Cerebellar cortex (tissue), 1 donor: Measurements from ENCODE around the gene TUBGCP5.
"Not testable (repeated sequence)": the region's sequence is repeated elsewhere in the genome, so short reads cannot be mapped to it uniquely, and the experiment has no call there.

Source experiments
- DNase-seq: peaks from one replicate; pipeline ENCODE4 v3.0.0-alpha.2; 2015; ENCODE audit warnings: low spot score

The TUBGCP5 gene

DNA sequence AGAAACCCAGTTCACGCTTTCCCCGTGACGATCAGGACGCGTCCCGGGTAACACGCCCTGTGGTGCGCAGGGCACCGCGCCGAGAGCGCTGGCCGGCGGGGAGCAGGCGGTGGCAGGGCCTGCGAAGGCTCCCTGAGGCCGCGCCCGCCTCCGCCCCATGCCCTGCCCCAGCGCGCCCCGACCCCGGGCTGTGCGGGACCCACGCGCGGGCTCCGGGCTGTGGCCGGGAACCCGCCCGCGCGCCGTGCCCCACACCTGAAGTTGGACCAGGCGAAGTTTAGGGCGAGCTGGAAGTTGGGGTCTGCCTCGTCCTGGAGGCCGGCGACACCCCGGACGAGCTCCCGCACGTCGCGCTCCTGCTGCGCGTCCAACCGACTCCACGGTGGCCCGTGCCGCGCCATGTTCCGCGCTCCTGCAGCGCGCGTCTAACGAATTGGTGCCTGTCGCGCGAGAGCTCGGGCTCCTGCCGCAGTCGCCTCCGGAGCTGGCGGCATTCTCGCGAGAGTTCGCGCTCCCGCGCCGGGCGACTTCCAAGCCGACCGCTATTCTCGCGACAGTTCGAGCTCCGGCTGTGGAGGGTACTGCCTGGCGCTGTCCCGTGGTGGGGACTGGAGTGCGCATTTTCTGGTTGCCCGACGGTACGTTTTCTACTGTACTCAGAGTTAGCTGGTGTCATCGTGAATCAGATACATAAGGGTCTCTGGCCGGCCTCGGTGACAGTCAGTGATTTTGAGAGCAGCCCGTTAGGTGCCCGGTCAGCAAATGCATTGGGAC, at the start of gene TUBGCP5:
Gene TUBGCP5 (minus strand): TSS at position 427 of the 774 bp plus-strand sequence. CDS start 26 bp downstream, at position 401.
- peak; percentile 94 for DNase-seq

DNA sequence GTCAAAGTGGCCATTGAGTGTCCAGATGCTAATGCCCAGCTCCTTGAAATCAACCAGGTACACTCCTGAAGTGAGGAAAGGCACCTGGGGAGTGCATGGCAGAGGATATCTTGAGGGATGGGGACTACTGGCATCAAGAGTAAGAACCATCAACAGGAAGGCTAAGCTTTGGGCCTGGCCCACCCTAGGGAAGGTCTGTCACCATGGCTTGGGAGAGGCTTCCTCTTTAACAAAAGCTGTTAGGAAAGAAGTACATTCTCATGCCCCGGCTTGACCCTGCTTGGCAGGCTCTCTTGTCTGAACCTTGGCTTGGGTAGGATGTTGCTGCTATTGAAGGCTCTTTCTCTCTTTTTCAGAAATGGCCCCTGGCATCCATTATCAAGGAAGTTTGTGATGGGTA, 43.7 kb upstream of the TUBGCP5 start:
- DNase-seq = no peak

- DNase-seq = not testable (repeated sequence)
Measured at GRCh38 chr15:23081996-23082737, 42.8 kb upstream of the TUBGCP5 start.

DNA sequence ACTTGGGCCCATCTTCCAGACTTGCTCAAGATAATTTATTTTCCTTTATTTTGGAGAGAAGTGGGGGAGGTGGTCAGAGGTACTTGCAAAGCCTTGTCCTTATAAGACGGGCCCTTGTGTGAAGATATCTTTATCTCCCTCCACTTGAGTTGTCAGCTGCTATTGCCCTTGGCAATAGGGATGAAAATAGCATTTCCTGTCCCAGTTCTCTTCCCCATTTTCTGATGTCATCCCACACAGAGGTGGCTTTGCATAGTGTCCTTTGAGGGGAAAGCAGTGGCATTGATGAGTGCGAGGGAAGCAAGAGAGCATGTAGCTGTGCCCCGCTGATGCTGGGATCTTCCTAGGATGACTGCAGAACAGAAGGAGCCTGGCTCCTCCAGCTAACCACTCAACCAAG, 41.9 kb upstream of the TUBGCP5 start:
- no peak for DNase-seq

DNA sequence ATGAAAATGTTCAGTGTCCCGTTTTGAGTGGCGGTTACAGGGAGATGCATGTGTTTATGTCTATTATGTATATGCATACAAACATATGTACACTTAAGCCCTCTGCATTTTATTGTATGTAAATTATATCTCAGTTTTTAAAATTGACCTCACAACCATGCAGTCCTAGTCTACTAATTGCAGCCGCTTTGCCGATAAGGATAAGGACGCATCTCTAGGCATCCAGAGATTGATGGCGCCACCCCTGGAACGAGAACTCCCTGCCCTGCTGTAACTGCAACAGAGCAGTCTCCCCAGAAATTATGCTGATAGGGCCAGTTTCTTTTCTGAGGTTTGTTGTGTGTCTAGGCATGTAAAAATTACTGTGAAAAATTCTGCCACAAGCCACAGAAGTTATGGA, 40.4 kb upstream of the TUBGCP5 start:
- no peak for DNase-seq

DNA sequence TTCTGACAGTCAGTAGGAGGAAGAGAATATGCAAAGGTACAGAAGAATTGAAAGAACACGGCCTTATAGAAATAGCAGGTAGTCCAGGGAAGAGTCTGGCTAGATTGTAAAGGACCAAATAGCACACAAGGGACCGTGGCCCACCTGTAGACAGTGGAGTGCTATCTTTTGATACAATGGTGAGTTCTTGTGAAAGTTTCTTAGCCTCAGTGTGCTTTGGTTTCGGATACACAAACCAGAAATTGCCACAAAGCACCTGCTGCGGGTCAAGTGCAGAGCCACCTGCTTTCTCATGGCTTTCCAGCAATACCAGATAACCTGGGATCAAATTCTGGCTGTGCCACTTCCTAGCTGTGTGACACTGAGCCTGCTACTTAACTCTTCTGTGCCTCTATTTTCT, 36.6 kb upstream of the TUBGCP5 start:
- no peak for DNase-seq

- no peak for DNase-seq
Measured at GRCh38 chr15:23074684-23075083, 35.3 kb upstream of the TUBGCP5 start.

DNA sequence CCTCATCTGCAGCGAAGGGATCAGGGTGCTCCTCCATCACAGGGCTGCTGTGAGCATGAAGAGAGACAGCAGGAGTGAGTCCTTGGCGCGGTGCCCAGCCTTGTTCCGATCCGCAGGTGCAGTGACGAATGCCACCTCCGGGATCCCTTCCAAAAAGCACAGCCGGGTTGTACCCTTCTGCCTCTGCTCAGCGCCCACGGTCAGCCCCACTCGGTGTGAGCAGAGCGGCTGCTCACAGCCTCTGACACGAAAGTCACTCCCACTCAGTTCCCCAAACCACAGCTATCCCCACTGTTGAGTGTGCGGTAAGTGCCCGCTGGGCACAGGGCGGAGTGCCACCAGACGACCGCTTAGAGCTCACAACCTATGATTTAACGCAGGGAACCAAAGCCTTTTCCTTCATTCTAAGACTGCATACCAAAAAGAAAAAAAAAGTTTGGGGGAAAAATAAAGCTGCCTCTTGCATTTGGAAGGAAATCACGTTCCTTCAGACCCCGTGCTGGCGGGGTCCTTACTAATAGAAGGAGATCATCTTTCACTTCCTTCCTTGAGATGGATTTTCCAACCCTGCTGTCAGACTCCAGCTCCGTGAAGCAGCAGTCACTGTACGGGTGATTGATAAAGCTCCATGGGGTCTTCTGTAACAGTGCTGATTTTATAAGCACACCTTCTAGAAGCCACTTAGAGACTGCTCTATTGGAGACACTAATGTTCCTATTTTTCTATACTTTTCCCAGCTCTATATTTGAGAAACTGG, 34.7 kb upstream of the TUBGCP5 start:
- DNase-seq = peak; percentile 67

DNA sequence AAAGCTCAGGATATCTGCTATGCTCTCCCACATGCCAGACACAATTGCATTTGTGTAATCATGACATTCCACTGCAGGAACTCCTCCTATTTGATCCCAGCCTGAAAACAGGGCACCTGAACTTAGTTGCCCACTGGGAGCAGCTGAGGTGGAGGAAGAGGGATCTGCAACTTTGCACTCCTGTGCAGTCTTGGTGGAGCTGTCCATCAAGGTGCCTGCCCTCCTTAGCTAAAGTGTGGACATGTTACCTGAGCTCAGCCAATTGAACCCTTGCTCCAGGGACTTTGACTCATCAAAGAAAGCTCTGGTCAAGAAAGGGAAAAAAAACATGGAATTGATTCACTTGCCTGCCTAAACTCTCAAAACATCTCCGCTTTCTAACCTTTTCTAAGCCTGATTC, 33.3 kb upstream of the TUBGCP5 start:
- no peak for DNase-seq

DNA sequence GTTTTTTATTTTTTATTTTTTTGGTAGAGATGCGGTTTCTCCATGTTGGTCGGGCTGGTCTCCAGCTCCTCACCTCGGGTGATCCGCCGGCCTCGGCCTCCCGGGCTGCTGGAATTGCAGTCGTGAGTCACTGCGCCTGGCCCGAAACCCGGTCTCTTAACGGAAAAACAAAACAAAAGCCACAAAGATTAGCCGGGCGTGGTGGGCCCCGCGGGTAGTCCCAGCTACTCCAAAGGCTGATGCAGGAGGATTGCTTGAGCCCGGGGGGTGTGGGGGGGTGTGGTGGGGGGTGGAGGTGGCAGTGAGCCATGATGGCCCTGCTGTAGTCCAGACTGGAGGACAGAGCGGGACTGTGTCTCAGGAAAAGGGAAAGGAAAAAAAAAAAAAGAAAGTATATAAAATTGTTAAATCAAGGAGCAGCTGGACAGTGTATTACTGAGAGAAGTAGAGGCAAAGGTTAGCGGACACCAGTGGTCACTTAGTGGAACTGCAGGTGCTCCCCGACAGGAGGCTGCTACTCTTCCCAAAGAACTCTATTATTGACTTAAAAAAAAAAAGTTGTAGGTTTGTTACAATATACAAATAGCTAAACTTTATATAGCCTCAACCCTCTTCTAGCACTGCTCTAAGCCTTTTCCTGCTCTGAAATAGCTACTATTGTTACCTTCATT, 30.3 kb upstream of the TUBGCP5 start:
- no peak for DNase-seq

DNA sequence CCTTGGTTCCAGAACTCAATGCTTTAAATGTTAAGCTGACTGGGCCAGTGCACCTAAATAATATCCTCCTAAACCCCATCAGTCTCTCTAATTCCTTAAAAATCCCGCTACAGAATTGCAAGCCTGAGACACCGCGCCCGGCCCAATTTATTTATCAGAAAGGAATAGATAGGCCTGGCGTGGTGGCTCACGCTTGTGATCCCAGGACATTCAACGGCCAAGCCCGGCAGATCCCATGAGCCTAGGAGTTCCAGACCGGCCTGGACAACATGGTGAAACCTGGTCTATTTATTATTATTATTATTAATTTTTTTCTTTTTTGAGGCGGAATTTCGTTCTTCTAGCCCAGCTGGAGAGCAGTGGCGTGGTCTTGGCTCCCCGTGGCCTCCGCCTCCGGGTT, 28.0 kb upstream of the TUBGCP5 start:
- no peak for DNase-seq

DNA sequence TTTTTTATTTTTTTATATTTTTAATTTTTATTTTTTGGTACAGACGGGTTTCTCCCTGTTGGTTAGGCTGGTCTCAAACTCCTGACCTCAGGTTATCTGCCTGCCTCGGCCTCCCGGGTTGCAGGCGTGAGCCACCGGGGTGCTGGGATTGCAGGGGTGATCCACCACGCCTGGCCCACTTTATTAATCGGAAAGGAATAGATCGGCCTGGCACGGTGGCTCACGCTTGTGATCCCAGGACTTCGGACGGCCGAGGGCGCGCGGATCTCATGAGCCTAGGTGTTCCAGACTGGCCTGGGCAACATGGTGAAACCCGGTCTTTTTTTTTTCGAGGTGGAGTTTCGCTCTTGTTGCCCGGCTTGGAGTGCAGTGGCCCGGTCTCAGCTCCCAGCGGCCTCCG, 26.5 kb upstream of the TUBGCP5 start:
- DNase-seq = no peak

GRCh38 chr15:23064156-23064555, 24.8 kb upstream of the TUBGCP5 start:
- DNase-seq = no peak

DNA sequence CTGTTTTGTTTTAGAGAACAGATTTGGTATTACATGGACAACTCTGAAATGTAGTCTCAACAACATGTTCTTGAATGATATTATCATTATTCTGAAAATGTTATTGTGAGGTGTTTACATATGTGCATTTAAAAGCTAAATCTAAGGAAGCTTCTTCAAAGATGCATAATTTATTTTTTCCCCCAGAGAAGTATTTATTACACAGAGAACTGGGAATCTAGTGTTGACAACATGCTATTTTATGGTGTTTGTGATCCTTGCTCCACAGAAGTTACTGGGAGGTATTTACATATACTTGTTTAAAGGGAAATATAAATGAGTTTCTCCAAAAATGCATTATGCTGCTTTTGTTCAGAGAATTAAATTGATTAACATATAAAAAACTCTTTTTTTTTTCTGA, 18.3 kb upstream of the TUBGCP5 start:
- no peak for DNase-seq

DNA sequence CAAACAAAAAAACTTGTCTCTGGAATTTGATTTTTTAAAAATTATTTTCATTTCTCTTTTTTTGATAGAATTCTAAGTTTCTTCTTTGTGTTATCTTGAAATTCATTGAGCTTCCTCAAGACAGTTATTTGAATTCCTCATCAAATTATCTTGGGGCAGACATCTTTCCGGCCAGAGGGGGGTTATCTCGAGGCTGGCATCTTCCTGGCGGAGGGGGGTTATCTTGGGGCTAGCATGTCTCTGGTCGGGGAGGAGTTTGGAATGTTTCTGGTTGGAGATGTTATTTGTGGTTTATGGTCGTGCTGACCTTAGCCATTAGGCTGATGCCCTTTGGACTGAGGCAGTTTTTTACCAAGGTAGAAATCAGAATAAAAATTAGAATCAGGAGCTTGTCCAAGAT, 15.9 kb upstream of the TUBGCP5 start:
- DNase-seq = no peak

GRCh38 chr15:23052522-23052921, 13.2 kb upstream of the TUBGCP5 start:
- no peak for DNase-seq

DNA sequence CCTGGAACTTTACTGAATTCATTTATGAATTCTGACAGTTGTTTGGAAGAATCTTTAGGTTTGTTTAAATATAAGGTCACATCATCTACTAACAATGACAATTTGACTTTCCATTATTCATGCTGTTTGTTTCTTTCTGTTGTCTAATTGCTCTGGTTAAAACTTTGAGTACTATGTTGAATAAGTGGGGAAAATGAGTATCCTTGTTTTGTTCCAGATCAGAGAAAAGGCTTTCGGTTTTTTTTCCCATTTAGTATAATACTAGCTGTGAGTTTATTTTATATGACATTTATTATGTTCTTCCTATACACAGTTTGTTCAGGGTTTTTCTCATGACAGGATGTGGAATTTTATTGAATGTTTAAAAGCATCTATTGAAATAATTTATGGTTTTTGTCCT, 11.3 kb upstream of the TUBGCP5 start:
- no peak for DNase-seq

DNA sequence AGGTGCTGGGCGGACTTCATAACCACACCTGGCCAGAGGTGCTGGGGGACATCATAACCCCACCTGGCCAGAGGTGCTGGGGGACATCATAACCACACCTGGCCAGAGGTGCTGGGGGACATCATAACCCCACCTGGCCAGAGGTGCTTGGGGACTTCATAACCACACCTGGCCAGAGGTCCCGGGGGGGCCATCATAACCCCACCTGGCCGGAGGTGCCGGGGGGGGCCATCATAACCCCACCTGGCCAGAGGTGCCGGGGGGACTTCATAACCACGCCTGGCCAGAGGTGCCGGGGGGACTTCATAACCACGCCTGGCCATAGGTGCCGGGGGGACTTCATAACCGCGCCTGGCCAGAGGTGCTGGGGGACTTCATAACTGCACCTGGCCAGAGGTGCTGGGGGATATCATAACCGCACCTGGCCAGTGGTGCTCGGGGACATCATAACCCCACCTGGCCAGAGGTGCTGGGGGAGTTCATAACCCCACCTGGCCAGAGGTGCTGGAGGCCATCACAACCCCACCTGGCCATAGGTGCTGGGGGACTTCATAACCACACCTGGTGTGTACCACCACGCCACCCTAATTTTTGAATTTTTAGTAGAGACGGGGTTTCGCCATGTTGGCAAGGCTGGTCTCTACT, 10.7 kb upstream of the TUBGCP5 start:
- no peak for DNase-seq

DNA sequence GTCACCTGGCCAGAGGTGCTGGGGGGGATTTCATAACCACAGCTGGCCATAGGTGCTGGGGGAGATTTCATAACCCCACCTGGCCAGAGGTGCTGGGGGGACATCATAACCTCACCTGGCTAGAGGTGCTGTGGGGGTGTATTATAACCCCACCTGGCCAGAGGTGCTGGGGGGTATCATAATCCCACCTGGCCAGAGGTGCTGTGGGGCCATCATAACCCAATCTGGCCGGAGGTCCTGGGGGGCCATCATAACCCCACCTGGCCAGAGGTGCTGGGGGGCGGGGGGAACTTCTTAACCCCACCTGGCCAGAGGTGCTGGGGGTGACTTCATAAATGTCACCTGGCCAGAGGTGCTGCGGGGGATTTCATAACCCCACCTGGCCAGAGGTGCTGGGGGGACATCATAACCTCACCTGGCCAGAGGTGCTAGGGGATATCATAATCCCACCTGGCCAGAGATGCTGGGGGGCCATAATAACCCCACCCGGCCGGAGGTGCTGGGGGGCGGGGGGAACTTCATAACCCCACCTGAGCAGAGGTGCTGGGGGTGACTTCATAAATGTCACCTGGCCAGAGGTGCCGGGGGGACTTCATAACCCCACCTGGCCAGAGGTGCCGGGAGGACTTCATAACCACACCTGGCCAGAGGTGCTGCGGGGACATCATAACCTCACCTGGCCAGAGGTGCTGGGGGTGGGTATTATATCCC, 9.4 kb upstream of the TUBGCP5 start:
- not testable (repeated sequence) for DNase-seq

DNA sequence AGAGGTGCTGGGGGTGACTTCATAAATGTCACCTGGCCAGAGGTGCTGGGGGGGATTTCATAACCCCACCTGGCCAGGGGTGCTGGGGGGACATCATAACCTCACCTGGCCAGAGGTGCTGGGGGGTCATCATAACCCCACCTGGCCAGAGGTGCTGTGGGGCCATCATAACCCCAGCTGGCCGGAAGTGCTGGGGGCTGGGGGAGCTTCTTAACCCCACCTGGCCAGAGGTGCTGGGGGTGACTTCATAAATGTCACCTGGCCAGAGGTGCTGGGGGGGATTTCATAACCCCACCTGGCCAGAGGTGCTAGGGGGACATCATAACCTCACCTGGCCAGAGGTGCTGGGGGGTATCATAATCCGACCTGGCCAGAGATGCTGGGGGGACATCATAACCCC, 4.6 kb upstream of the TUBGCP5 start:
- DNase-seq = not testable (repeated sequence)

- DNase-seq = not testable (repeated sequence)
Measured at GRCh38 chr15:23043535-23043934, 4.2 kb upstream of the TUBGCP5 start.
